ENCODE measurements around the gene ABCB11. TPM values are rescaled to one million over a fixed set of nuclear protein-coding genes. Genes with fewer than 3 reads are reported as not detected.

ABCB11 gene
- polyA plus RNA-seq, 4 donors: 0.03 to 0.37 TPM; not detected in 2

DNA sequence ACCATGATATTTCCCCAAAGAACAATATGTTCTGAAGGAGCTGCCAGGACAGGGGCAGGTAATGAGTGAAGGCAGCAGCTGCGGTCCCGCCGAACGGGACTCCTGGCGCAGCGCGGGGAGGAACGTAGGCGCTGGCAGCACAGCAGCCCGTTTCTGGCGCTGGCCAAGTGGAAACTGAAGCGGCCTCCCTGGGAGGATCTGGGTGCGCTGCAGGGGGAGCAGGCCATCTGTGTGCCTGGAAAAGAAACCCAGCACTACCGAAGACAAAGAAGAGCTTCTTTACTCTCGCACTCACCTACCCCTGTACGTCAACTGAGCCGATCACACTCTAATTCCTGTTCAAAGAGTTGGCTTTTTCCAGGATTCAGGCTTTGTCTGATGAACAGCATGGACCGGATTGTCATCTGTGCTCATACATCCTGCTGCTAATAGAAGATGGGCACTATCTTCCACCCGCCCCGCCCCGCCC, 118.2 kb downstream of the ABCB11 start:
- WGBS, 3 donors: 21 to 38% (median 32%) methylated on average over 21 of the region's 21 CpGs
- peak; percentile 25 to 30 for DNase-seq
- Histone ChIP-seq H3K4me3 (ENCODE audit: low read depth in 1 of 3, low read length in 3 of 3) (no peak overlapping the region), H3K27ac (ENCODE audit: low read depth in 1 of 3, low read length in 2 of 3) (no peak overlapping the region), H3K9me3 (ENCODE audit: control insufficient read depth in 2 of 2, insufficient read depth in 1 of 2, low read depth in 1 of 2, low read length in 1 of 2) (peaks cover 0 to 8% of the 10 kb centered on the region in 2 donors), H3K4me1 (ENCODE audit: control insufficient read depth in 3 of 3, insufficient read depth in 2 of 3, low read depth in 1 of 3, low read length in 2 of 3) (no peaks in the 10 kb centered on the region), H3K36me3 (ENCODE audit: control insufficient read depth in 3 of 3, insufficient read depth in 2 of 3, low read depth in 1 of 3, low read length in 3 of 3) (no peaks in the 10 kb centered on the region), H3K27me3 (ENCODE audit: control insufficient read depth in 3 of 3, insufficient read depth in 3 of 3, low read length in 3 of 3) (peaks cover 0 to 17% (median 0%) of the 10 kb centered on the region in 3 donors)
- FAIRE-seq: no peak

DNA sequence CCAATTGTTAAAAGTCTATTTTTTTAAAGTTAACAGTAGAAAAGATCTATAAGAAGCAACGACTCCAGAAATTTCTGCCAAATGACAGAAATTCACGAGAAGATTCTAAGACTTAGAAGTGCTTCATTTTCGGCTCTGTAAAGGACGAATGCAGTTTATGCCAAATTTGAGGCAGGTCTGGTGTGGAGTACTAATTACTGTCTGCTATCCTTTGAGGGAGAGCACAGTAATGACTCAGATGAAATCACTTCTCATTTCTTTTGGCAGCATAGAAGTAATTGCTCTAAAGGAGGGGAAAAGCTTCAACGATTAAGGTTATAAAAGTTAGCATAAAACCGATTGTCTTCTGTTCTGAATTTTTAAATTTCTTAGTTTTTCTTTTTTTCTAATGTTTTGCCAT, 118.7 kb downstream of the ABCB11 start:
- no peaks in the 10 kb centered on the region for H3K36me3 ChIP-seq (ENCODE audit: control insufficient read depth in 3 of 3, insufficient read depth in 2 of 3, low read depth in 1 of 3, low read length in 3 of 3)
- H3K9me3 ChIP-seq (ENCODE audit: control insufficient read depth in 2 of 2, insufficient read depth in 1 of 2, low read depth in 1 of 2, low read length in 1 of 2): peaks cover 0 to 8% of the 10 kb centered on the region in 2 donors
- no peak overlapping the region for H3K27ac ChIP-seq (ENCODE audit: low read depth in 1 of 3, low read length in 2 of 3)
- DNase-seq: no peak
- H3K27me3 ChIP-seq (ENCODE audit: control insufficient read depth in 3 of 3, insufficient read depth in 3 of 3, low read length in 3 of 3): peaks cover 0 to 17% (median 0%) of the 10 kb centered on the region in 3 donors
- H3K4me3 ChIP-seq (ENCODE audit: low read depth in 1 of 3, low read length in 3 of 3): no peak overlapping the region
- no peak for FAIRE-seq
- H3K4me1 ChIP-seq (ENCODE audit: control insufficient read depth in 3 of 3, insufficient read depth in 2 of 3, low read depth in 1 of 3, low read length in 2 of 3): no peaks in the 10 kb centered on the region
- 58 to 60% (median 58%) methylated on average over 6 of the region's 6 CpGs for WGBS, 3 donors

DNA sequence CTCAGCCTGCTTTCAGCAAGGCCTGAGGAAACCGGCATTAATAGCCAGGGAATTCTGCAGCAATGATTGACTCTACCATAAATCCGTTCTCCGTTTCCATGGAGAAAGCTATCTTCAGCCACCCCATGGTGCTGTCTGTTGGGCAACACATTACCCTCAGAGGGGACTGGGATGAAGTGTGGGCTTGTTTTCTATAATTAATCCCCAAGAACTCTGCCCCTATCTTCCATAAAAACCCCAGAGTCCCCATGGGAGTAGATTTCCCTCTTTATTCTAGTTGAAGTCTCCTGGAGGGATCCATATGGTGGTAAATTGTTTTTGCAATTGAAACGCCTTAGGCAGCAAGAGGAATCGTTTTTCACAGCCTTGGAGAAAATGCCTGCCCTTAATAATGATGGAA, 120.8 kb downstream of the ABCB11 start:
- FAIRE-seq (no peak), DNase-seq (no peak)
- H3K9me3 ChIP-seq (ENCODE audit: control insufficient read depth in 2 of 2, insufficient read depth in 1 of 2, low read depth in 1 of 2, low read length in 1 of 2): peaks cover 0 to under 1% of the 10 kb centered on the region in 2 donors
- H3K4me3 ChIP-seq (ENCODE audit: low read depth in 1 of 3, low read length in 3 of 3): no peak overlapping the region
- peaks cover 0 to 17% (median 0%) of the 10 kb centered on the region in 3 donors for H3K27me3 ChIP-seq (ENCODE audit: control insufficient read depth in 3 of 3, insufficient read depth in 3 of 3, low read length in 3 of 3)
- H3K4me1 ChIP-seq (ENCODE audit: control insufficient read depth in 3 of 3, insufficient read depth in 2 of 3, low read depth in 1 of 3, low read length in 2 of 3): no peaks in the 10 kb centered on the region
- WGBS, 3 donors: 81 to 82% (median 82%) methylated on average over 5 of the region's 5 CpGs
- no peaks in the 10 kb centered on the region for H3K36me3 ChIP-seq (ENCODE audit: control insufficient read depth in 3 of 3, insufficient read depth in 2 of 3, low read depth in 1 of 3, low read length in 3 of 3)
- H3K27ac ChIP-seq (ENCODE audit: low read depth in 1 of 3, low read length in 2 of 3): no peak overlapping the region

DNA sequence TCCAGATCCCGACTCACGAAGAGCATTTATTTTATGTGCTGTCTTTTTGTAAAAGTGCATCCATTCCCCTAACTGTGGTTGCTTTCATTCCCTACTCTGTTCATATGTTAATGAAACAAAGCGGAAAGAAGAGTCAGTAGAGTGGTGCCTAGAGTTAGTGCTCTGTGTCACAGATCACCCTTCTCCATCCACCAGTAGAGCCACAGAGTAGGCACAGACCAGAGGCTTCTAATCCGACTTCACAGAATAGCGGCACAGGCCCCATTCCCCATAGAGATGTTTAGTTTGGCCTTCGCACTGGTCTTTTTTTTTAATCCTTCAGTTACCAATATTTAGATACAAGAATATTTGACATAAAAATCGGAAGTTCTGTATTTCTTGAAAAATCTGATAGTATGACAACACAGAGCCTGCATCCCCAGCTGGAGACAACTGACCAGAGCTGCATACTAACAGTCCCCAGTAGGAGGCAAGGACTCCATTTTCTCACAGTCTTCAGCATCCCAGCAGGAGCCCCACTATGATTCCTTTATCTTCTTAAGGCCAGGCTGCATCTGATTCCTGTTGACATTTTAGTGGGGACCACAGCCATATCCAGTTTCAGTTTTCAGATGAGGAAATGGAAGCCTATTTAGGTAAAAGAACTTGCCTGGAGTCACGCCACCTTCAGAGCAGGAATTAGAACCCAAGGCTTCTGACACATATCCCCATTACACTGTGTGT, 123.0 kb downstream of the ABCB11 start:
- Histone ChIP-seq H3K4me3 (ENCODE audit: low read depth in 1 of 3, low read length in 3 of 3) (no peak overlapping the region), H3K27me3 (ENCODE audit: control insufficient read depth in 3 of 3, insufficient read depth in 3 of 3, low read length in 3 of 3) (peaks cover 0 to 17% (median 0%) of the 10 kb centered on the region in 3 donors), H3K9me3 (ENCODE audit: control insufficient read depth in 2 of 2, insufficient read depth in 1 of 2, low read depth in 1 of 2, low read length in 1 of 2) (no peaks in the 10 kb centered on the region), H3K4me1 (ENCODE audit: control insufficient read depth in 3 of 3, insufficient read depth in 2 of 3, low read depth in 1 of 3, low read length in 2 of 3) (no peaks in the 10 kb centered on the region), H3K36me3 (ENCODE audit: control insufficient read depth in 3 of 3, insufficient read depth in 2 of 3, low read depth in 1 of 3, low read length in 3 of 3) (no peaks in the 10 kb centered on the region), H3K27ac (ENCODE audit: low read depth in 1 of 3, low read length in 2 of 3) (no peak overlapping the region)
- no peak for FAIRE-seq
- no peak for DNase-seq
- 93 to 97% (median 94%) methylated on average over 8 of the region's 8 CpGs for WGBS, 3 donors

DNA sequence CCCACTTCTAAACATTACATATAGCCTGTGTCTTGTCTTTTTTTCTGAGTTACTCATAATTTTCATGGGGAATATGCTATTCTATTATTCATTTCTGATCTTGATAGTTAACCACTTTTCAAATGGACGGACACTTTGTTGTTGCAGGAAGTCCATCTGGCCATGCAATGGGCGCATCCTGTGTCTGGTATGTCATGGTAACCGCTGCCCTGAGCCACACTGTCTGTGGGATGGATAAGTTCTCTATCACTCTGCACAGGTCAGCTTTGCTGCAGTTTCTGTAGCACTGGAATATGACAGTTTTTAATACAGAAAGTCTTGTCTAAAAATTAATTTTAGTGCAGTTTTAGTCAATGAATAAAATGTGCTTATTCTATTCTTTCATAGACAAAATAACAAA, 126.8 kb downstream of the ABCB11 start:
- no peak overlapping the region for H3K4me3 ChIP-seq (ENCODE audit: low read depth in 1 of 3, low read length in 3 of 3)
- H3K9me3 ChIP-seq (ENCODE audit: control insufficient read depth in 2 of 2, insufficient read depth in 1 of 2, low read depth in 1 of 2, low read length in 1 of 2): no peaks in the 10 kb centered on the region
- DNase-seq (no peak), FAIRE-seq (no peak)
- no peaks in the 10 kb centered on the region for H3K27me3 ChIP-seq (ENCODE audit: control insufficient read depth in 3 of 3, insufficient read depth in 3 of 3, low read length in 3 of 3)
- H3K27ac ChIP-seq (ENCODE audit: low read depth in 1 of 3, low read length in 2 of 3): no peak overlapping the region
- no peaks in the 10 kb centered on the region for H3K36me3 ChIP-seq (ENCODE audit: control insufficient read depth in 3 of 3, insufficient read depth in 2 of 3, low read depth in 1 of 3, low read length in 3 of 3)
- H3K4me1 ChIP-seq (ENCODE audit: control insufficient read depth in 3 of 3, insufficient read depth in 2 of 3, low read depth in 1 of 3, low read length in 2 of 3): no peaks in the 10 kb centered on the region
- 89 to 96% (median 93%) methylated on average over 3 of the region's 3 CpGs for WGBS, 3 donors

DNA sequence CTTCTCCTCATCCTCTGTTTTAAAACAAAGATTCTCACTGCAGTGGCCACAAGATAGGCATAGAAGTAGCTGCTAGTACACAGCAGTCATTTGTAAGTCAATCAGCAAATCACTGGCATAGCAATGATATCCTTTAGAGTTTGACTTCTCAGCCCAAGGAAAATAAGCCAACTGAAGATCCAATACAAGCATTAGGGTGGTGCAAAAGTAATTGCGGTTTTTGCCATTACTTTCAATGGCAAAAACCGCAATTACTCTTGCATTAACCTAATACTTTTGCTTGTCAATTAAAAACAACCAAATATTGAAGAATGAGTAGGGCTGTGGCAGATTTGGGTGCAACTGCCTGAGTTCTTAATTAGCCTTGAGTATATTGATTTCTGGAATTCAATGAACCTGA, 127.2 kb downstream of the ABCB11 start:
- Histone ChIP-seq H3K4me3 (ENCODE audit: low read depth in 1 of 3, low read length in 3 of 3) (no peak overlapping the region), H3K36me3 (ENCODE audit: control insufficient read depth in 3 of 3, insufficient read depth in 2 of 3, low read depth in 1 of 3, low read length in 3 of 3) (no peaks in the 10 kb centered on the region), H3K9me3 (ENCODE audit: control insufficient read depth in 2 of 2, insufficient read depth in 1 of 2, low read depth in 1 of 2, low read length in 1 of 2) (no peaks in the 10 kb centered on the region), H3K27ac (ENCODE audit: low read depth in 1 of 3, low read length in 2 of 3) (no peak overlapping the region), H3K27me3 (ENCODE audit: control insufficient read depth in 3 of 3, insufficient read depth in 3 of 3, low read length in 3 of 3) (no peaks in the 10 kb centered on the region), H3K4me1 (ENCODE audit: control insufficient read depth in 3 of 3, insufficient read depth in 2 of 3, low read depth in 1 of 3, low read length in 2 of 3) (no peaks in the 10 kb centered on the region)
- 90 to 95% (median 91%) methylated on average over 2 of the region's 2 CpGs for WGBS, 3 donors
- FAIRE-seq (no peak), DNase-seq (no peak)

DNA sequence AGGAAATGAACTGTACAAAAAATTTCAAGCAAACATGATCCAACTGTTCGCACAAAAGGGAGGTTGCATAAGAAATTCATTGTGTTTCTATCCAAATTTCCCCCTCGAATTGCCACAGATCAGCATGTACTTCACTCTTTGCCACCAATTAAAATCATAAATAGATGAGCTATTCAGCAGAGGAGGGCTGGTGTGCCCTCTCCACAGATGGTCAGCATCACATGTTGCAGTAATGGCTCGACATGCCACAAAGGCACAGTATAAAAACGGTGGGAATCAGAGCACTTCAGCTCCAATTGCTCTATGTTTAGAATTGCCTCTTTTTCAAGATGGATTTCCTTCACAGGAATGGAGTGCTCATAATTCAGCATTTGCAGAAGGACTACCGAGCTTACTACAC, 130.1 kb downstream of the ABCB11 start, which contains the start of gene G6PC2:
TSS of gene G6PC2 (plus strand) at position 289 of the 400 bp plus-strand sequence. CDS start at position 330, 41 bp downstream.
- H3K36me3 ChIP-seq (ENCODE audit: control insufficient read depth in 3 of 3, insufficient read depth in 2 of 3, low read depth in 1 of 3, low read length in 3 of 3): no peaks in the 10 kb centered on the region
- no peaks in the 10 kb centered on the region for H3K9me3 ChIP-seq (ENCODE audit: control insufficient read depth in 2 of 2, insufficient read depth in 1 of 2, low read depth in 1 of 2, low read length in 1 of 2)
- H3K27me3 ChIP-seq (ENCODE audit: control insufficient read depth in 3 of 3, insufficient read depth in 3 of 3, low read length in 3 of 3): no peaks in the 10 kb centered on the region
- 58 to 82% (median 73%) methylated on average over 5 of the region's 5 CpGs for WGBS, 3 donors
- DNase-seq (no peak), FAIRE-seq (no peak)
- no peak within 1 kb of the TSS for H3K4me3 ChIP-seq (ENCODE audit: low read depth in 1 of 3, low read length in 3 of 3)
- no peak within 1 kb of the TSS for H3K27ac ChIP-seq (ENCODE audit: low read depth in 1 of 3, low read length in 2 of 3)
- no peaks in the 10 kb centered on the region for H3K4me1 ChIP-seq (ENCODE audit: control insufficient read depth in 3 of 3, insufficient read depth in 2 of 3, low read depth in 1 of 3, low read length in 2 of 3)

DNA sequence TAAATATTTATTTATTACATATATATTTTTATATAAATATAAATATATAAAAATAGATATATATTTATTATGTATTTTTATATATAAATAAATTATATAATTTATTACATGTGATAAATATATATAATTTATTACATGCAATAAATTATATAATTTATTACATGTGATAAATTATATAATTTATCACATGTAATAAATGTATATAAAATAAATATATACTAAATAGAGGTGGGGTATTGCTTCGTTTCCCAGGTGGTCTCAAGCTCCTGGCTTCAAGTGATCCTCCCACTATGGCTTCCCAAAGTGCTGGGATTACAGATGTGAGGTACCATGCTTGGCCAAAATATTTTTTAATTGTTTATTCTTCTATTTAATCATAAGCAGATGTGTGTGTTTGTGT, 133.7 kb downstream of the ABCB11 start:
- FAIRE-seq: no peak
- no peak overlapping the region for H3K4me3 ChIP-seq (ENCODE audit: low read depth in 1 of 3, low read length in 3 of 3)
- no peaks in the 10 kb centered on the region for H3K27me3 ChIP-seq (ENCODE audit: control insufficient read depth in 3 of 3, insufficient read depth in 3 of 3, low read length in 3 of 3)
- no peaks in the 10 kb centered on the region for H3K36me3 ChIP-seq (ENCODE audit: control insufficient read depth in 3 of 3, insufficient read depth in 2 of 3, low read depth in 1 of 3, low read length in 3 of 3)
- H3K9me3 ChIP-seq (ENCODE audit: control insufficient read depth in 2 of 2, insufficient read depth in 1 of 2, low read depth in 1 of 2, low read length in 1 of 2): no peaks in the 10 kb centered on the region
- no peak overlapping the region for H3K27ac ChIP-seq (ENCODE audit: low read depth in 1 of 3, low read length in 2 of 3)
- 14 to 64% (median 27%) methylated on average over 1 of the region's 1 CpG for whole genome bisulfite sequencing, 3 donors
- no peak for DNase-seq
- no peaks in the 10 kb centered on the region for H3K4me1 ChIP-seq (ENCODE audit: control insufficient read depth in 3 of 3, insufficient read depth in 2 of 3, low read depth in 1 of 3, low read length in 2 of 3)

DNA sequence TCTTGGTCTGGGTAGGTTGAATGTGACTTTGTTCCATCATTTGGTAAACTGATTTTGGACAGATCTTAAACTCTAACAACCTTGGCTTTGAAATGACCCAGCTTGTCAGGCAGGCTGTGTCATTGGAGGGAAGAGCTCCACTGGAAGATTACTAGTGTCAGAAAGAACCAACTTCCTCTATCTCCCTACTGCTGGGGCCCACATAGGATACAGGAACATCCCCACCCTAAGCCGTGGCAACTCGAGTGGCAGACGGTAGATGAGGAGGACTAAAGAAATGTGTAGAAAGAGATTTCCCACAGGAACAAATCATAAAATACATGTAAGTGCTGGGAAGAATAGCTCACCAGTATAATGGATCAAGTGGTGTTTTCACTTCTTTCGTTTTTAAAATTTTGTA, 134.3 kb downstream of the ABCB11 start:
- WGBS, 3 donors: 68 to 71% (median 69%) methylated on average over 4 of the region's 4 CpGs
- H3K9me3 ChIP-seq (ENCODE audit: control insufficient read depth in 2 of 2, insufficient read depth in 1 of 2, low read depth in 1 of 2, low read length in 1 of 2): no peaks in the 10 kb centered on the region
- no peak for FAIRE-seq

More for the DNA sequence above, 134.3 kb downstream of the ABCB11 start:
- Histone ChIP-seq H3K4me1 (ENCODE audit: control insufficient read depth in 3 of 3, insufficient read depth in 2 of 3, low read depth in 1 of 3, low read length in 2 of 3) (no peaks in the 10 kb centered on the region), H3K27me3 (ENCODE audit: control insufficient read depth in 3 of 3, insufficient read depth in 3 of 3, low read length in 3 of 3) (no peaks in the 10 kb centered on the region), H3K27ac (ENCODE audit: low read depth in 1 of 3, low read length in 2 of 3) (no peak overlapping the region), H3K4me3 (ENCODE audit: low read depth in 1 of 3, low read length in 3 of 3) (no peak overlapping the region), H3K36me3 (ENCODE audit: control insufficient read depth in 3 of 3, insufficient read depth in 2 of 3, low read depth in 1 of 3, low read length in 3 of 3) (no peaks in the 10 kb centered on the region)
- DNase-seq: no peak

Measured in small intestine (tissue), 7 donors.